GM12878 (cell line): ENCODE measurements around the gene ADGRG1. TPM values are rescaled to one million over a fixed set of nuclear protein-coding genes. Genes with fewer than 3 reads are reported as not detected.

Source experiments
- ATAC-seq: fragments of 200-7000 bp; cut with Tn5 transposase; 3 replicates; pipeline ENCODE4 v1.9.1; 2020; ENCODE audit warnings: mild to moderate bottlenecking, moderate library complexity
- BruUV-seq: library from RNA; stranded (reverse); fragments of 400-500 nt; replicated peaks from 2 replicates; lab custom pipeline; 2021; lab: Mats Ljungman, UMichigan
- CTCF ChIA-PET: fragments of 300-600 bp; sonication (Branson Sonifier 250); formaldehyde crosslinking; extraction: SDS; loops from one replicate; lab custom pipeline; 2021; ENCODE audit warnings: inconsistent platforms; lab: Yijun Ruan, JAX
- POLR2A ChIA-PET: fragments of 350-600 bp; formaldehyde crosslinking; extraction: SDS; loops from one replicate; lab custom pipeline; 2021; ENCODE audit warnings: inconsistent platforms; lab: Charles Lee
- RAD21 ChIA-PET: fragments of 300-600 bp; sonication (Branson Sonifier 250); formaldehyde crosslinking; loops from one replicate; lab custom pipeline; 2023; ENCODE audit warnings: antibody characterized with exemption; ENCODE audit not compliant: unreplicated experiment; lab: Charles Lee
- SMC1A ChIA-PET: fragments of 300-600 bp; sonication (Branson Sonifier 250); formaldehyde crosslinking; loops from one replicate; lab custom pipeline; 2023; ENCODE audit not compliant: unreplicated experiment, uncharacterized antibody; lab: Charles Lee
- DNase-seq: peaks from one replicate; pipeline ENCODE4 v3.0.0-alpha.2; 2011; ENCODE audit warnings: low read depth, low spot score
- FAIRE-seq: peaks from 3 replicates; lab custom pipeline; 2011; peaks lifted over from hg19 to GRCh38; lab: Jason Lieb, UNC
- H2AFZ ChIP-seq: 2 replicates; pipeline ENCODE4 v1.6.0; 2011; ENCODE audit warnings: low read depth, low read length, control low read depth; ENCODE audit not compliant: control insufficient read depth
- H3K27ac ChIP-seq: 2 replicates; pipeline ENCODE4 v1.5.1; 2011; ENCODE audit warnings: control low read depth; ENCODE audit not compliant: control insufficient read depth, insufficient read depth
- H3K27me3 ChIP-seq, 2 experiments: replicated peaks in 1 of 2; 2 replicates each; pipeline versions ENCODE4 v1.6.0 to v1.6.1; 2011; ENCODE audit warnings: low read length in 1 of 2; ENCODE audit not compliant: control insufficient read depth in 2 of 2, insufficient read depth in 2 of 2
- H3K36me3 ChIP-seq, 2 experiments: 2 replicates each; pipeline ENCODE4 v1.5.1; 2011; ENCODE audit warnings: low read length in 1 of 2; ENCODE audit not compliant: control insufficient read depth in 2 of 2, insufficient read depth in 2 of 2
- H3K4me1 ChIP-seq: 2 replicates; pipeline ENCODE4 v1.6.1; 2011; ENCODE audit warnings: mild to moderate bottlenecking, low read length, moderate library complexity, mixed read lengths; ENCODE audit not compliant: control insufficient read depth, insufficient read depth
- H3K4me2 ChIP-seq: 2 replicates; pipeline ENCODE4 v1.6.0; 2011; ENCODE audit warnings: control low read depth; ENCODE audit not compliant: control insufficient read depth, insufficient read depth
- H3K4me3 ChIP-seq: fragments of 200-600 bp; sonication (generic); 2 replicates; pipeline ENCODE4 v1.5.1; 2016
- H3K79me2 ChIP-seq: 2 replicates; pipeline ENCODE4 v1.6.0; 2011; ENCODE audit warnings: low read length; ENCODE audit not compliant: control insufficient read depth, insufficient read depth
- H3K9ac ChIP-seq: 2 replicates; pipeline ENCODE4 v1.8.0; 2011; ENCODE audit warnings: low read length, control low read depth, mixed read lengths; ENCODE audit not compliant: control insufficient read depth, insufficient read depth
- H3K9me3 ChIP-seq: replicated peaks from 3 replicates; pipeline ENCODE4 v1.5.1; 2011; ENCODE audit warnings: mild to moderate bottlenecking, low read length; ENCODE audit not compliant: control insufficient read depth, insufficient read depth
- H4K20me1 ChIP-seq: 2 replicates; pipeline ENCODE4 v1.6.0; 2011; ENCODE audit not compliant: control insufficient read depth, insufficient read depth
- BHLHE40 ChIP-seq, 2 experiments: fragments of 450-650 bp in 1 of 2; IDR thresholded peaks; 2 replicates each; pipeline ENCODE4 v1.6.1; 2011 to 2017; ENCODE audit warnings: low read depth in 2 of 2, borderline replicate concordance in 1 of 2, improper control_type of control experiment in 1 of 2, low read length in 1 of 2, mild to moderate bottlenecking in 1 of 2
- CREM ChIP-seq: IDR thresholded peaks from 2 replicates; pipeline ENCODE4 v1.6.1; 2014; ENCODE audit warnings: antibody characterized with exemption, low read depth
- EP300 ChIP-seq, 2 experiments: fragments of 150-350 bp in 1 of 2; IDR thresholded peaks; 2 replicates each; pipeline ENCODE4 v1.6.1; 2011 to 2012; ENCODE audit warnings: low read depth in 2 of 2, low read length in 2 of 2, borderline replicate concordance in 1 of 2, improper control_type of control experiment in 1 of 2, inconsistent platforms in 1 of 2; ENCODE audit not compliant: control insufficient read depth in 1 of 2
- ESRRA ChIP-seq: IDR thresholded peaks from 2 replicates; pipeline ENCODE4 v1.6.1; 2012; ENCODE audit warnings: mild to moderate bottlenecking, low read length, improper control_type of control experiment
- FOXK2 ChIP-seq: fragments of 450-650 bp; IDR thresholded peaks from 2 replicates; pipeline ENCODE4 v1.6.1; 2017; ENCODE audit warnings: mild to moderate bottlenecking, moderate library complexity
- IKZF1 ChIP-seq: fragments of 450-650 bp; conservative IDR thresholded peaks from 2 replicates; pipeline ENCODE4 v1.6.1; 2017; ENCODE audit warnings: antibody characterized with exemption, mild to moderate bottlenecking
- JUND ChIP-seq: IDR thresholded peaks from 2 replicates; pipeline ENCODE4 v1.6.1; 2012; ENCODE audit warnings: low read depth, mild to moderate bottlenecking, low read length, improper control_type of control experiment, moderate library complexity
- NBN ChIP-seq: fragments of 450-650 bp; IDR thresholded peaks from 2 replicates; pipeline ENCODE4 v1.6.1; 2016
- POLR2AphosphoS2 ChIP-seq: IDR thresholded peaks from 2 replicates; pipeline ENCODE4 v1.6.1; 2011; ENCODE audit warnings: low read depth, mild to moderate bottlenecking, low read length, improper control_type of control experiment, moderate library complexity
- RUNX3 ChIP-seq: IDR thresholded peaks from 2 replicates; pipeline ENCODE4 v1.6.1; 2012; ENCODE audit warnings: low read length, inconsistent platforms
- SIX5 ChIP-seq: IDR thresholded peaks from 2 replicates; pipeline ENCODE4 v1.6.1; 2011; ENCODE audit warnings: mild to moderate bottlenecking, low read depth, low read length, moderate library complexity; ENCODE audit not compliant: severe bottlenecking
- SPI1 ChIP-seq: IDR thresholded peaks from 2 replicates; pipeline ENCODE4 v1.6.1; 2011; ENCODE audit warnings: low read depth, mild to moderate bottlenecking, low read length, moderate library complexity, borderline replicate concordance; ENCODE audit not compliant: insufficient read depth
- WGBS: methylation state at CpG from one replicate; pipeline ENCODE4 v1.1.6; 2016; ENCODE audit warnings: low lambda C conversion rate; ENCODE audit not compliant: insufficient replicate concordance, insufficient coverage; ENCODE audit errors: missing lambda C conversion rate; 5-methylcytosine and 5-hydroxymethylcytosine counted together
- in situ Hi-C: fragments of 300-500 bp; cut with MboI; formaldehyde crosslinking; loops from 9 replicates; pipeline ENCODE4 v1.14.3; 2018; ENCODE audit warnings: mixed read lengths
- intact Hi-C: fragments of 100-400 bp; cut with micrococcal nuclease; formaldehyde crosslinking; loops from one replicate; pipeline ENCODE4 v1.14.2; 2022; ENCODE audit not compliant: unreplicated experiment
- polyA plus RNA-seq, 11 experiments: library from polyadenylated mRNA; depleted of rRNA in 4 of 11; unstranded in 6 of 11; stranded (reverse) in 5 of 11; fragments of >200 nt; fragmentation: Nextera tagmentation in 4 of 11; fragmentation: Illumina TruSeq in 1 of 11; extraction: Ambion mirVana in 4 of 11; extraction: Trizol in 1 of 11; gene quantifications; 1 replicate in 1 of 11; 2 replicates in 10 of 11; pipeline versions ENCODE4 v1.2.1 to v1.2.3, GENCODE V29; 2011 to 2016; ENCODE audit warnings: inconsistent platforms in 2 of 11, missing spikeins in 2 of 11, low read depth in 1 of 11
- total RNA-seq, 4 experiments: library from RNA; depleted of rRNA in 3 of 4; stranded (reverse); fragments of >200 nt in 3 of 4; fragmentation: Illumina TruSeq in 1 of 4; extraction: Trizol in 1 of 4; gene quantifications; 2 replicates each; pipeline versions ENCODE4 v1.2.1 to v1.2.3, GENCODE V29; 2013 to 2021

Gene ADGRG1
- total and polyA plus RNA-seq, 10 of the 15 experiments (the other 5 are each of a cell fraction or from before 2014, with no cell fraction given), result 0.07 to 2.0 (median 0.75) TPM

GRCh38 chr16:57642160-57643135, 14.0 kb downstream of the ADGRG1 start (continued):
- TF ChIP-seq NBN (no peak), RUNX3 (no peak), JUND (no peak), ESRRA (no peak), BHLHE40 (IDR thresholded peaks at IDR 0.05; ENCODE audit: borderline replicate concordance in 1 of 2, low read depth in 2 of 2, low read length in 1 of 2) (no peak)

- ChIA-PET POLR2A (no interaction called here), CTCF (interaction anchor here (1.1 to 2.3 kb wide), 3 partner anchors 34 to 62 kb away, joined by 4 to 14 read pairs (median 9); no protein-coding TSS in a partner anchor), RAD21 (interaction anchor here (0.8 to 1.0 kb wide), 3 partner anchors 33 to 67 kb away, joined by 3 to 5 read pairs (median 5); no protein-coding TSS in a partner anchor), SMC1A (interaction anchor here (1.0 kb wide), 1 partner anchor 67 kb away, joined by 3 read pairs; no protein-coding TSS in a partner anchor)
- no peak overlapping the region for H2AFZ ChIP-seq
- 18% methylated on average over 7 of the region's 7 CpGs for WGBS
- no peak for TF ChIP-seq FOXK2
- TF ChIP-seq CREM, result no peak
- no peak for TF ChIP-seq IKZF1
- no peak for TF ChIP-seq SPI1
- no peak for TF ChIP-seq POLR2AphosphoS2
- no peak for TF ChIP-seq SIX5
- no peak for TF ChIP-seq EP300 (IDR thresholded peaks at IDR 0.05; ENCODE audit: borderline replicate concordance in 1 of 2, control insufficient read depth in 1 of 2, low read depth in 2 of 2, low read length in 2 of 2)
- ATAC-seq (no peak), FAIRE-seq (no peak), DNase-seq (no peak)
- no peak overlapping the region for H3K4me3 ChIP-seq
- peaks cover 0 to 3% of the 10 kb centered on the region in 2 experiments; a peak in 2 of 4 replicates for H3K27me3 ChIP-seq
- BruUV-seq, result no TSS peak
- H3K9me3 ChIP-seq, result no peaks in the 10 kb centered on the region
- H3K27ac ChIP-seq, result no peak overlapping the region
- H3K36me3 ChIP-seq, result no peaks in the 10 kb centered on the region
- intact Hi-C loops (no loop called here), in situ Hi-C loops (loop anchor here (5.0 kb wide), 1 partner anchor 41 kb away; no protein-coding TSS in a partner anchor)
- H3K4me1 ChIP-seq, result peaks cover 13% of the 10 kb centered on the region
- H3K9ac ChIP-seq, result no peak overlapping the region
- H3K4me2 ChIP-seq, result no peak overlapping the region
- no peaks in the 10 kb centered on the region for H3K79me2 ChIP-seq
- H4K20me1 ChIP-seq, result no peaks in the 10 kb centered on the region
Observed at GRCh38 chr16:57643147-57643874, 14.9 kb downstream of the ADGRG1 start.
